ENCODE data around the gene ENTPD5.
"Not testable (repeated sequence)": the region's sequence is repeated elsewhere in the genome, so short reads cannot be mapped to it uniquely, and the experiment has no call there.

The ENTPD5 gene

DNA sequence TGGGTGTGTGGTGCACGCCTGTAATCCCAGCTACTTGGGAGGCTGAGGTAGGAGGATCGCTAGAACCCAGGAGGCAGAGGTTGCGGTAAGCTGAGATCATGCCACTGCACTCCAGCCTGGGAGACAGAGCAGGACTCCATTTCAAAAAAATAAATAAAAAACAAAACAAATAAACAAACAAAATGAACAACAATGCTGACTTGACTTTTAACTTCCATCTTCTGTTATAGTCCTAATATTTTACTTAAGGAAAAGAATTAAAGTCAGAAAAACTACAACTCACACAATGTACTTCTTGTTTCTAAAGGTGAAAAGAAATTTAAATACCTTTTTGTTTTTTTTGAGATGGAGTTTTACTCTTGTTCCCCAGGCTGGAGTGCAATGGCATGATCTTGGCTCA, 13.4 kb downstream of the ENTPD5 start:
- not testable (repeated sequence) for DNase-seq (ENCODE audit: low read depth)

DNA sequence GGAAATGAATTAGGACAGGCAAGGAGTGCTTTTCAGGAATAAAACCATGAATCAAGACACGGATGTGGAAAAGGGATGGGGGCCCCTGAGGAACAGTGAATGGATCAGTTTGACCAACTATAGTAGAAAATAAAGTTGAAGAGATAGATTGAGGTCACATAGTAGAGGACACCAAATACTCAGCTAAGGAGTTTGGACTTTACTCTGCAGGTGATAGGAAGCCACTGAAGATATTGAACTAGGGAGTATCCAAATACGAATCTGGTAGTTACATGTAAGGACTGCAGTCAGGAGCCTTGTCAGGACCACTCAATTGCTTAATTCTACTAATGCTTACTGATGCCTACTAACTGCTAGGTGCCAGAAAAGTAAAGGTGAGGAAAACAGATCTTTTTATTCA, 20.4 kb downstream of the ENTPD5 start:
- DNase-seq (ENCODE audit: low read depth) = no peak

DNA sequence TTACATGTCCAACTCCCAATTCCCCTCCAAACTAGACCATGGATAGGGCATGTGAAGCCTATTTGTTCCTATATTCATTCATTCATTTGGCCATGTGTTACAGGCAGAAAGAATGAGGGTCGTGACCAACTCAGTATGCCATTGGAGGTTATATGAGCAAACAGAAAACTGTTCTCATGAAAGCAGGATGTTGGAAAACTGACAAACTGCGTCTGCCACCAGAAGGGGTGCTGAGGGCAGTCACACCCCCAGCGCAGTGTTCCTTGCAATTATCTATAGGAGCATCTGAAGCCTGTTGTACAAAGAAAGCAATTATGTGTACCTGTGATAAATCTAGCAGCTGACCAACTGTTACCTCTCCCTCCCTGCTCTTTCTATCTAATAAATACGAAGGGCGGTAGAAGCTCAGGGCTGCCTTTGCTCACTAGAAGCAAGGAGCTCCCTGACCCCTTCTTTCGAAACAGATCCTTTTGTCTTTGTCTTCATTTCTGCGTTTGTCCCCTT, 21.1 kb downstream of the ENTPD5 start:
- no peak for DNase-seq (ENCODE audit: low read depth)

DNA sequence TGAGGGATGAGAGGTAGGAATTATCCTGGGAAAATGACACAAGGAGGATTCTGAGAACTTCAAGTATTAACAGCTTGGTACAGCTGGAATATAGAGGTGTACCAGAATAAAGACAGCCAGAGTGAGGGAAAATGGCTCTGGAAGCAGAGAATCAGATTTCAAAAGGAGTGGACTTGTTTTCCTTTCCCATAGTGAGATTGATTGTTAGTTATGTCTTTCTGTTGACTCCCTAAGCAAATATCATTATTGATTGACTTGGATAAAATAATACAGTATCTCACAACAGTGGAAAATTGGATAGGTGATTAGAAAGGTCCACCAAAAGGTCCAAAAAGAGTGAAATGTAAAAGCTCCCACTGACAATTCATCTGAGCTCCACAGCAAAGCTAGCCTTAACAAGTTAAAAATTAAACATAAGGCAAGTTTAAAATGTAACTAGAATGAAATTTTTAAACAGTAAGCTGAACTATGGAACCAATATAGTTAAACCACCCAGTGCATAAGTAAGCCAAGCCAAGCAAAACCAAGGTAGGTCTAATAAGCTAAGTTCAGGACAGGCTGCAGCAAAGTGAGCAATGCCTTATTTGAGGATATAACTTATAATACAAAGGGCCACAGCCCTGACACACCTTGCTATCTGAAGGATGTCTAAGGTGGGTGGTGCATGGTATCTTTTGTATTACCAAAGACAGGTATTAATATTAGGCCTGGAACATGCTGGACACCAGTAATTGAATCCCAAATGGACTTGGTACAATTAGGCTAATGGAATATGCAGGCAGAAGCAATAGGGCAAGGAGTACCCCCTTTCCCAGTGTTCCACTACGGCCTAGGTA, 21.8 kb downstream of the ENTPD5 start:
- DNase-seq (ENCODE audit: low read depth) = no peak

DNA sequence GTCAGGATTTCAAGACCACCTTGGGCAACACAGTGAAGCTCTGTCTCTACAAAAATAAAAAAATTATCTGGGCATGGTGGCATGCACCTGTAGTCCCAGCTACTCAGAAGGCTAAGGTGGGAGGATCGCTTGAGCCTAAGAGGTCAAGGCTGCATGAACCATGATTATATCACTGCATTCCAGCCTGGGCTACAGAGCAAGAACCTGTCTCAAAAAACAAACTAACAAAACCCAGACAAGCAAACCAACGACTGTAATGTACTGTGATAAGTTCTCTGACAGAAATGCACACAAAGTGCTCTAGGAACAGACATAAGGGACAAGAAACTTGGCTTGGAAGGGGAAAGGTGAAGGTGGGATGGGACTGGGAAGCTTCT, 22.4 kb downstream of the ENTPD5 start:
- DNase-seq (ENCODE audit: low read depth) = no peak

DNA sequence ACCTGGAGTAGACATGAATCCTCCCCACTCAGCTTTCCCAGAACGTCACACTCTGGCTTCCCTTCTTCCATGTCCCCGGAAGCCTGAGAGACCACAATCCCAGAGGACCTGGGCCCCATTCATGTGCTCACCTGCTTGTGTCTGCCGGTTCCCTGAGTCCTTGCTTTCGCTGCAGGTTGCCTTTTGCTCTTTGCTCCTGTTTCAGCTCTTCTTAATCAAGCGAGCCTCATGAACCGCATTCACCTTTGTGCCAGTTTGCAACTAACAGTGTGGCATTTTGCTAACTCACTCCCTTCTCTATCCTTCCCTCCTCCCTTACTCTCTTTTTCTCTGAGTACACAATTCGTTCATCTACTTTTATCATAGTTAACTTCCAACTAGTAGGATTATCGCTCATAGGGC, 23.1 kb downstream of the ENTPD5 start:
- DNase-seq (ENCODE audit: low read depth) = no peak

DNA sequence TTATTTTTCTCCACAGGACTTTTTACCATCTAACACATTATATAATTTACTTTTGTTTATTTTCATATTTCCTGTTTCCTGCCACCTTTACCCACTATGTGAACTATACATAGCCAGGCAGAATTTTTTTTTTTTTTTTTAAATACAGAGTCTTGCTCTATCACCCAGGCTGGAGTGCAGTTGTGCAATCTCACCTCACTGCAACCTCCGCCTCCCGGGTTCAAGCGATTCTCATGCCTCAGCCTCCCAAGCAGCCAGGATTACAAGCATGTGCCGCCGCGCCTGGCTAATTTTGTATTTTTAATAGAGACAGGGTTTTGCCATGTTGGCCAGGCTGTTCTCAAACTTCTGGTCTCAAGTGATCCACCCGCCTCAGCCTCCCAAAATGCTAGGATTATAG, 24.2 kb downstream of the ENTPD5 start:
- not testable (repeated sequence) for DNase-seq (ENCODE audit: low read depth)

DNA sequence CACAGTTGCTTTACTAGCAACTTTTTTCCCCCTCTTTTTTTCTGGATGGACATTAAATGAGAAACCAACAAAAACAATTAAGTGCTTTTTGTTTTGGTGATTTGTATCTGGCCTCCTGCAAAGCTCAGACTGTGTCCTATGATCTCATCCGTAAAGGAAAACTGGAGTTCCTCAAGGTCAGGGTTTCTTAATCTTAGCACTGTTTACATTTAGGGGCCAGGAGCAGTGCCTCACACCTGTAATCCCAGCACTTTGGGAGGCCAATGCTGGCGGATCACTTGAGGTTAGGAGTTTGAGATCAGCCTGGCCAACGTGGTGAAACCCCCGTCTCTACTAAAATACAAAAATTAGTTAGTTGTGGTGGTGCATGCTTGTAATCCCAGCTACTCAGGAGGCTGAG, 28.0 kb downstream of the ENTPD5 start:
- DNase-seq (ENCODE audit: low read depth) = no peak

DNA sequence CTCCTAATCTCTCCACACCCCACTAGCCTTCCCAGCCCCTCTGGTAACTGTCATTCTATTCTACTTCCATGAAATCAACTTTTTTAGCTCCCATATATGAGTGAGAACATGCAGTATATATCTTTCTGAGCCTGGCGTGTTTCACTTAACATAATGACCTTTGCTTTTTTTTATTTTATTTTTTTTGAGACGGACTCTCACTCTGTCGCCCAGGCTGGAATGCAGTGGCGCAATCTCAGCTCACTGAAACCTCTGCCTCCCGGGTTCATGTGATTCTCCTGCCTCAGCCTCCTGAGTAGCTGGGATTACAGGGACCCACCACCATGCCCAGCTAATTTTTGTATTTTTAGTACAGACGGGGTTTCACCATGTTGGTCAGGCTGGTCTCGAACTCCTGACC, 30.4 kb downstream of the ENTPD5 start:
- DNase-seq (ENCODE audit: low read depth) = not testable (repeated sequence)

DNA sequence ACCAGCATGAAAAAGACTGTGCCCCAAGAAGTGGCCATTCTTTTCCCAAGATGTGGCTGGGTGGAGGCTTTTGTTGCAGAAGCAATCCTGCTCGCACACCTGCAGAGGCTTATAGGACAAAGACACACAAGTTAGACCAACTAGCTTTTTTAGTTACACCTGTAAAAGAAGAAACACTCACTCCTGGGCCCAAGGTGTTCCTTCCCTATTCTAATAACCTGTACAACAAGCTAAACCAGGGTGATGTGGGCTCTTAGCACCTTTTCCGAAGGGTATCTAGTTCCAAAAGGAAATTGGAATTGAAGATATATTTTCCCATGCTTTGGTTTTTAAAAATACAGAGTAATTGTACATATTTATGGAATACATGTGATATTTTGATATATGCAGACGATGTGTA, 31.0 kb downstream of the ENTPD5 start:
- DNase-seq (ENCODE audit: low read depth) = no peak

DNA sequence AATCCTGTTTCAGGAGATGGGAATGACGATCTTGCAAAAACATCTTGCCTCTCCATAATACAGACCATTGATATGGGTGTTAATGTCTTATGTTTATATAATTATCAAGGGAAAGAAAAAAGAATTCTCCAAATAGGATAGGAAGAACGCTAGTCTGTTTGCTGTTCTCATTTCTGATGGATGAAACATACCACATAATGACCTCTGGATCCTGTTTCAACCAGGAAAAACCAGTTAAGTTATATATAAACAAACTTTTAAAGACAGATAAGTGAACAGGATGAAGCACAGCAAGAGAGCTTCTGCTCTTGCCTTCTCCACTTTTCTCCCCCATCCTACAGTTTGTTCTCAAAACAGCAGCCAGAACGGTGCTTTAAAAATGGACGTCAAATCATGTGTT, 41.2 kb downstream of the ENTPD5 start:
- no peak for DNase-seq (ENCODE audit: low read depth)

DNA sequence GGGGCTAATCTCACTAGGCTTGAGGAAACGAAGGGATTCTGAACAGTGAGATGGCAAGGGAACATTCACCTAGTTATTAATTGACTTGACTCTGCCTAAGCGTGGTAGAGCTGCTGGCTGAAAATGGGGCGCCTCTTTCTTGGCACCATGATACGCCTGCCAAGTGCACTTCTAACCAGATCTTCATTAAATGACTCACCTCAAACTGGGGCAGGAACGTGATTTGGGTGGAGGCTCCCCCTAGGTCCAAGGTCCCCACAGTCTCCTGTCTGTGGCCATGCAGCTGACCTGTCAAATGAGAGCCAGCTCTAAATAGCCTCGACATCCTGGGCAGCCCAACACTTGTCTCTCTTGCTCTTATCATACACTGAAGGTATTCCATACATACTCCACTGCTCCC, 43.0 kb downstream of the ENTPD5 start:
- no peak for DNase-seq (ENCODE audit: low read depth)

DNA sequence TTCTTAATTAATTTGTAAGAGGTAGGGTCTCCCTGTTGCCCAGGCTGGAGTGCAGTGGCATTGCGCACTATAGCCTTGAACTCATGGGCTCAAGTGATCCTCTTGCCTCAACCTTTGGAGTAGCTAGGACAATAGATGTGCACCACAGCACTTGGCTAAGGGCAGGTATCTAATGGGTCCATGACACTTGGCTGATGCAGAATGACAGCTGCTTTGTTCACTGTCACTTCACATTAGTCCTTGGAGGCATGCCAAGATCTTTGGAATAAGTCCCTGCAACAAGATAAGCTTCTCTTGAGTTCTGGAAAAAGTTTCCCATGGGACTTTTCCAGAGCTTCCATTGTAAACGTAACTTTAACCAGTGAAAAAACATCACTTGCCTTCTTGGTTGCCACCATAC, 45.6 kb downstream of the ENTPD5 start:
- DNase-seq (ENCODE audit: low read depth) = no peak

DNA sequence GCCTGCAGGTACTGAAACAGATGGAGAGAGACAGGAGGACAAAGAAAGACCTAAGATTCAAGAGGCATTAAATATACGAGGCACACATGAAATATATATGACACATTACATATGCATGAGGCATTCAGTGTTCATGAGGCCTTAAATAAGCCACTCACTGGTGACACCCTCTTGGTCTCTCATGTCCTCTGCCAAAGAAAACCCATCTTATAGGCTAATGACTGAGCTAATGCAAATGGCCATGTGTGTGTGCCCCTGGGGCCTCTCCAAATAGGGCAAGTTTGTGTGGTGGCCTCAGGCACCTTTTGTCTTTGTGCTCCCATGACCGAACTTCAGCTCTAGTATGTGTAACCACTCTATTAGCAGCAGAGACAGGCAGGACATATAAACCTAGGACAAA, 50.2 kb downstream of the ENTPD5 start:
- DNase-seq (ENCODE audit: low read depth) = no peak

DNA sequence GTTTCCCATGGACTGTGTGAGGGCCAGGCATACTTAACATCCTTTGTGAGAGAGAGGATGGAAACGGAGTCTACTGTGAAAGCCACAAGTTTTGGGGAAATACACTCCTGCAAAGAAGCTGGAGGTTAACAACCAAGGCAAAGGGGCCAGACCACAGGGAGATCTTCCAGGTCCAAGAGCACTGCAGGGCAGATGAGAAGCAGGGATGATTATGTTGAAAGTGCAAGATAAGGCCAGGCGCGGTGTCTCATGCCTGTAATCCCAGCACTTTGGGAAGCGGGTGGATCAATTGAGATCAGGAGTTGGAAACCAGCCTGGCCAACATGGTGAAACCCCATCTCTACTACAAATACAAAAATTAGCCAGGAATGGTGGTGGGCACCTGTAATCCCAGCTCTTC, 53.9 kb downstream of the ENTPD5 start:
- DNase-seq (ENCODE audit: low read depth) = no peak

DNA sequence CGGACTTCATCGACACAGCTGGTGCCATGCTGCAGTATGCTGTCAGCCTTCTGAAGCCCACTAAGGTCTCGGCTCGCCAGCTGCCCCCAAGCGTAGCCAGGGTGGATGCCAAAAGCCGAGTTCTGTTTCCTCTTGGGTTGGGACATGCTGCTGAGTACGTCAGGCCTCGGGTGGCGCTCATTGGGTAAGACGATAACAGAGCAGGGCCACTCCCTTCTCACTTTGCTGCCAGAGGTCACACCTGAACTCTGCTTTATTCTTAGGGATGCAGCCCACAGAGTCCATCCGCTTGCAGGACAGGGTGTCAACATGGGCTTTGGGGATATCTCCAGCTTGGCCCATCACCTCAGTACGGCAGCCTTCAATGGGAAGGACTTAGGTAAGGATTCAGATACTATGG, 57.9 kb downstream of the ENTPD5 start:
- no peak for DNase-seq (ENCODE audit: low read depth)

DNA sequence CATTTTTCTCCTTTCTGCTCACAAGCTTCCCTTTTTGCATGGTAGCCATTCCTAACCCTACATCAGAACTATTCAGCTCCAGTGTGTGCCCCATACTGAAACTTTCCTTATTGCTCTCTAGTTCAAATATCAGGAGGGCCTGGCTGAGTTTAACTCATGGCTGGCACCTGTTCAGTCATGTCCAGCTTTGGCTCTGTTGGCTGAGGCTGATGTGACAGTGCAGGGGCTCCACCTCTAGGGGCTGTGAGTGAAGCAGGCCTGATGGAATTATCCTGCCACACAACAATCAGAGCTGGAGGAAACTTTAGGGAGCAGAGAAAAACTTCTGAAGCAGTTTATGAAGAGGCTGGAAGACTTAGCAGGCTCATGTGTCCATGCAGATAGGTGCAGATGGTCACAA, 60.5 kb downstream of the ENTPD5 start:
- DNase-seq (ENCODE audit: low read depth) = no peak

DNA sequence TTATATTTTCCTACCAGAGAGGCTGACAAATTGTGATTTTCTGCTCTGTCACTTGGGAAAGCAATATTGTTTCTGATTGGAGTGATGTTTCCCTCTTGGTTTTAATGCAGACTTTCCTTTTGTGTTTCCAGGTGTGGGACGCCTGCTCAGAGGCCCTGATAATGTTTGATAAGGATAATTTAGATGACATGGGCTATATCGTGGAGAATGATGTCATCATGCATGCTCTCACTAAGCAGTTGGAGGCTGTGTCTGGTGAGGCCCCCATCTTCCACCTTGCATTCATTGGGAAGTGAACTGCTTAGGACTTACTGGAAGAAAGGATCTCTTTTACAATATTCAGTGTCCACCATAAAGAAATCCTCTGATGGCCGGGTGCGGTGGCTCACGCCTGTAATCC, 63.4 kb downstream of the ENTPD5 start:
- DNase-seq (ENCODE audit: low read depth) = no peak

DNA sequence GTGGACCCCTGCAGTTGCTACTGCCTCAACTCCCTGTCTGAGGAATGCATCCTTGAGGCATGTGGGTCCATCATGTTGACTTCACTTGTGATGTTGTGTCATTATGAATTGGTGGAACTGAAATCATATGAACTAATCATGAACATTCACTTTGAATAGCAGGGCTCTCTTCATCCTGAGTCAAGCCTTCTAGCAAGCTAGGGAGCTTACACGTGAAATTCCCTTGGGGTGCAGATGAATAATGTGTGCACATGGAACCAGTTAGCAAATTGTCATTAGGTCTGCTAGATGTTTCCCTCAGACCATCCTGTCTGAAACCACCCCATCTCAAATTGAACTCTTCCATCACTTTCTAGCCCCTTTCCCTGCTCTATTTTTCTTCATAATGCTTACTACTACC, 65.4 kb downstream of the ENTPD5 start:
- no peak for DNase-seq (ENCODE audit: low read depth)

DNA sequence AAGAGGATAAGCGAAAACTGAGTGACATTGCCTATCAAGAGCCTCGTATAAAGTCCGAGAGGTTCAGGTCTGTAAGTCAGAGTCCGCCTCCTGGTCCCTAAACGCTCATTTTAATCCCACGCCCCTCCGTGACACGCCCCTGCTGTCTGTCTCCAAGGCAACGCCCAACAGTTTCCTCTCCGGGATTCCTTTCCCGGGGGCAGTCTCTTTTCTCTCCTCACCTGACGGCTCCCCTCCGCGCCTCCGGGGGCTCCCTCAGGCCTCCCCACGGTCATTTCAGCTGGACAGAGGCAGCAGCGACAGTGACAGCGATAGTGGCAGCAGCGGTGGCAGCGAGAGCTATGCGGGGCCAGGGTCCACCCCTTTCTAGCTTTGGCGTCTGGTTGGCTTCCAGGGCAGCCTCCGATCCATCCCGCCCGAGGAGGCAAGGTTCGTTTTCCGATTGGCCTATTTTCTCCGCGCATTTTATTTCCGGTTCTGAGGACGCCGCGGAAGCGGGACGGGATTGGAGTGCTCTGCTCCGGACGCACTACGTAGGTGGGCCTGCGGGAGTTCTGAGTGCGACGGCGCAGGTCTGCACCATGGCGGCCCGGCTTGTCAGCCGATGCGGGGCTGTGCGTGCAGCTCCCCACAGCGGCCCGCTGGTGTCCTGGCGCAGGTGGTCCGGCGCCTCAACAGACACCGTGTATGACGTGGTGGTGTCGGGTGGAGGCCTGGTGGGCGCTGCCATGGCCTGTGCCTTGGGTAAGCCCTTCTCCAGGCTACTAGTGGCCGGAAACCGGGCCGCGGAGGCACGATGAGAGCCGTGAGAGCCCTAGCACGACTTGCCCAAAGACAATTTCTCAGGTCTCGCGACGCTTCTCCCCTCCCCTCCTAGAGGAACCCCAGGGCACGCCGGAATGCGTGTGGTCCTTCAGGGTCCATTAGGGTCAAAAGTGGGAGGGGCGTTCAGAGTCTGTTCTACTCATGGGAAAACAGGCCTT, 69.0 kb downstream of the ENTPD5 start, which contains the start of the genes COQ6 and FAM161B:
COQ6 (plus strand) TSS at position 551 of the 983 bp plus-strand sequence; CDS start at position 582, 31 bp downstream.
FAM161B (minus strand) TSS at position 343 of the 983 bp plus-strand sequence; CDS start at position 275, 68 bp downstream.
- DNase-seq (ENCODE audit: low read depth) = peak; percentile 85

DNA sequence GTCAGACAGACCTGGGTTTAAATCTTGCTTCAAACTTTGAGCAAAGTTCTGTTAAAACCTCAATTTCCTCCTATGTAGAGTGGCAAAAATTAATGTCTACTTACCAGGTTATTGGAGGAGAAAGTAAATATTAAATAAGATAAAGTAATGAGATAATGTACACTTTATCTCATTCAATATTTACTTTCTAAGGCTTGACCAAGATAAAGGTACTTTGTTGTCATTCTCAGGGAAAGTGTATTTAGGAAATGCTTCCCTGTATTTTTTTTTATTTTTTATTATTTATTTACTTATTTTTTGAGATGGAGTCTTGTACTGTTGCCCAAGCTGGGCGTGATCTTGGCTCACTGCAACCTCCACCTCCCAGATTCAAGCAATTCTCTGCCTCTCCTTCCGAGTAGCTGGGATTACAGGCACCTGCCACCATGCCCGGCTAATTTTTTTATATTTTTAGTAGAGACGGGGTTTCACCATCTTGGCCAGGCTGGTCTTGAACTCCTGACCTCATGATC, 73.9 kb downstream of the ENTPD5 start:
- DNase-seq (ENCODE audit: low read depth) = no peak

DNA sequence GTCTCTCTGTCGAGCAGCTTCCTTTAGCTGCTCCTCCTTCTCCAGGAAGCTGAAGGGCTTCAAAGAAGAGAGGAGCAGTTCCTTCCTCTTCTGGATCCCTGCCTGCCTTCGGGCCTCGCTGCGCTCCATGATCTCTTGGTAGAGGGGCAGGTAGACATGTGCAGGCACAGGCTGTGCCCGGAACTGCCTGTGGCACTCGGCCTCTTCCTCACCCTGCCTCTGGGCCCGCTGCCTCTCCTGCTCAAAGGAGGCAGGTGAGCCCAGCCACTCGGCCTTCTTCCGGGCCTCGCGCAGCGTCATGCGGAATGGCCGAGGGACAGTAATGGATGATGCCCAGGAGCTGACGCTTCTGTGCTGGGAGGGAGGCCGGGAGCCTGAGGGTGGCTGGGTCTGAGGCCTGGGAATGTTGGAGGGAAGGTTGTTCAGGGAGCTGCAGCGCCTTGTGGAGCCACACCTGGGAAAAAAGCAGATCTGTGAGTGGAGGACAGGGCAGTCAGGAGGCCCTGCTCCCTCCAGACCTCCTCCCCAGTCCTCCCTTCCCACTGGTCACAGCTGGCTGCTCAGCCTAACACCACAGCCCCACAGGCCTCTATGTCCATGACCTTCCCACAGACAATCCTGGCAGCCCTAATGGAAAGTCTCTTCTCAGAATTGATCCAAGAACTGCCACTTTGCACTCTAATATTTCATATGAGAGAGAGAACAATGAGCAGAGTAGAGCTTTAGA, 74.5 kb downstream of the ENTPD5 start:
- no peak for DNase-seq (ENCODE audit: low read depth)
